Renal pelvis (tissue), 4 donors: Measurements from ENCODE around the gene LDLRAD4. TPM values are rescaled to one million over a fixed set of nuclear protein-coding genes. Genes with fewer than 3 reads are reported as not detected.

Experiments used
- DNase-seq: peaks from one replicate; pipeline ENCODE4 v3.0.0-alpha.2; 2013
- polyA plus RNA-seq, 3 donors: library from polyadenylated mRNA; unstranded; fragments of 120-200 nt; gene quantifications; one replicate each; pipeline ENCODE4 v1.2.1, GENCODE V29; 2013; ENCODE audit not compliant: insufficient read length in 3 of 3

LDLRAD4 gene
- polyA plus RNA-seq, 3 donors, result 9.0 to 11.3 (median 10.6) TPM

DNA sequence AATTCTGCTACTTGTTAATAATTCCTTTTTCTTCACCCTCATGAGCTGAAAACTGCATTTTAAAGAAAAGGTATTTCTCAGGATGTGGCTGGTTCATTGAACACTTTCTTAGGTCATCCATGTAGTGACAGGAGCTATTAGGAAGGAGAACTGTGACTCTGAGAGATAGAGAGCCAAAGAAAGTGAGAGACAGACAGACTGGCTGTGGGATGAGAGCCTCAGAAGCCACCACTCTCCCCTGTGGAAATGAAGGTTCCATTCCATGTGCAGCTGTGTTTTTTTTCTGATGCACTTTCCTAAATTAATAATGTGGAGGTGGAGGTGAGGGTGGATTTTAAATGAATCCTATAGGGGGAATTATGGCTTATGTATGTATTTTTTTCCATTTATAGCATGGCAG, 394.5 kb downstream of the LDLRAD4 start:
- no peak for DNase-seq

GRCh38 chr18:13613591-13614501, 395.3 kb downstream of the LDLRAD4 start:
- no peak for DNase-seq

GRCh38 chr18:13614641-13615288, 396.2 kb downstream of the LDLRAD4 start:
- DNase-seq, result peak; percentile 44

- no peak for DNase-seq
Observed at GRCh38 chr18:13615432-13615861, 396.9 kb downstream of the LDLRAD4 start.

DNA sequence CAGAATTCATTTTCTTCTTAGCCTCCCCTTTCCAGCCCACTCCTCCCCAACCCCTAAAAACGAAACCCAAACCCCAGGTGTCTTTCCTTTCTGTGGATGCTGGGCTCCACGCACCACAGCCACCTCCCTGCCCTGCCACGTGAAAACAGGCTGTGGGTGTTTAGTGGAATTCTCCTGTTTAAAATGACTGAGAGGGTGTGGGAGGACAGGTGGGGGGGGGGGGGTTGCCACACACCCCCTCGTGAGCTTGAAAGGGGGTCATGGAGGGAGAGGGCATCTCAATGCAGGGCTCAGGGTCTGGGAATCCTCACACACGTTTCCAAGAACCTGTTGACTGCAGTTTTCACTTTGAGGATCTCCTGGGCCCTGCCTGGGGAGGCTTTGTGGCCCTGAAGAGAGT, 397.5 kb downstream of the LDLRAD4 start:
- no peak for DNase-seq

DNA sequence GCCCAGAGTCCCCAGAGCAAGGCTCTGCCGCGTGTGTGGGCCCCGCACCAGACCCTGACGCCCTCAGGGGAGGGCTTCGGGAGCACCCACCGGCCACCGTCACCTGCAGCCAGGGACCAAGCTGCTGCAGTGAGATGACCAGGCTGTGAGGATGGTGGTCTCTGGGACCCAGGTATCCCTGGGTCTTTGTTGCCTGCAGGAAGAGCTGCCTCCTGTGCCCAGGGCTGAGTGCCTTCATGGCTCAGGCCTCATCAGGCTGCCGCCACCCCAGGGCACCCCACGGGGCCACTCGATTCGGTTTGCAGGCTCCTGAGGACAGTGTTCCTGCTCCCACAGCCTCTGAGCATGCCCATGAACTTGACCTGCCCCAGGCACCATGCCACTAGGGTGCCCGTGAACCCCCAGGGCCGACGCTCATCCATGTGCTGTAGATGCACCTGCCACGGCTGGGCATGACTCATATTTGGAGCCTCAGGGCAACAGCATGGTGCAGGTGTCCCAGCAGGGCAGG, 398.0 kb downstream of the LDLRAD4 start:
- DNase-seq, result no peak

DNA sequence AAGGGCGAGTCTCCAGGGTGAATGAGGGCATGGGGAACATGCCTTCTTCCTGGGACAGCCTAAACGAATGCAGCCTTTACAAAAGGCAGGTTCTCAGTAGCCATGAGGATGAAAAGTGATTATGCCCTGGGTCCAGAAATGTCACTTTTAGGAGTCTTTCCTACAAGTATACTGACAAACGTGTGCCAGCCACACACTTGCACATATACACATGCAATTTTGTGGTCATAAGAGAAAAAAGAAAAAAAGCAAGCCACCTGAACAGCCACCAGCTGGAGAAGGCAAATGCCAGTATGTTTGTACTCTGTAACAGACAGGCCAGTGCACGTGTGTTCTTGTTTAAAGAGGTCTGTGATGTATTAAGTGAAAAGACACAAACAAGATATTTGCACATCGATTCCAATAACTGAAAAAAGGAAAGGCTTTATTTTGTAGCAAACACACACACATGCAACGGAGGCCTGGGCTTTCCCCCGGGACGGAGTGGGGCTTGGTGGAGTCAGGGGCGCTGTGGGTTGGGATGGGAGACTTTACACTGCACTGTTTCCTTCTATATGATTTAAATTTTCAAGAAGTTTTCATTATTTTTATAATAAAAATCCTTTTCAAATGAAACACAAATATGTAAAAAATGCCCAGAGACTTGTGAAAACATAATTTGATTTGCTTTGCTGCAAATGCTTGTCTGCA, 399.4 kb downstream of the LDLRAD4 start:
- no peak for DNase-seq

GRCh38 chr18:13618760-13619438, 400.3 kb downstream of the LDLRAD4 start:
- DNase-seq, result no peak

GRCh38 chr18:13619505-13620205, 401.1 kb downstream of the LDLRAD4 start:
- no peak for DNase-seq

DNA sequence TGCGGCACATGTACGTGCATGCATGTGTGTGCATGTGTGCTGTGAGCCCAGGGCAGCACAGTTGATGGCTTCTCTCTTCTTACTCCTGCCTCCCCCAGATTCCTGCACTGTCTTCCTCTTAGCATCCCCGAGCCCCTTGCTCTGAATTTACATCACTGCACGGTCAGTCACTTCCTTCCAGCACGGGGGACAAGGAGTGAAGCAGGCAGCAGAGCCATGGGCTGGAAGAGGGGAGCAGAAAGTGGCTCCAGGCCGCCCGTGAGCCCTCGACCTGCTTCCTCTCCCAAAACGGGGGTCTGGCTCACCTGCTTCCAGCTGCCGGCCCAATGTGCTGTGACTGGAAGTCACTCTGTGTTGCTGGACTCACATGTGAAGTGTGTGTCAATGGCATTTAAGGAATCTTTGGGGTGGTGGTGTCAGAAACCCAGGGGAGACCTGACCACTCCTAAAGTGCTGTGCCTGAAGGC, 401.7 kb downstream of the LDLRAD4 start:
- DNase-seq, result no peak

DNA sequence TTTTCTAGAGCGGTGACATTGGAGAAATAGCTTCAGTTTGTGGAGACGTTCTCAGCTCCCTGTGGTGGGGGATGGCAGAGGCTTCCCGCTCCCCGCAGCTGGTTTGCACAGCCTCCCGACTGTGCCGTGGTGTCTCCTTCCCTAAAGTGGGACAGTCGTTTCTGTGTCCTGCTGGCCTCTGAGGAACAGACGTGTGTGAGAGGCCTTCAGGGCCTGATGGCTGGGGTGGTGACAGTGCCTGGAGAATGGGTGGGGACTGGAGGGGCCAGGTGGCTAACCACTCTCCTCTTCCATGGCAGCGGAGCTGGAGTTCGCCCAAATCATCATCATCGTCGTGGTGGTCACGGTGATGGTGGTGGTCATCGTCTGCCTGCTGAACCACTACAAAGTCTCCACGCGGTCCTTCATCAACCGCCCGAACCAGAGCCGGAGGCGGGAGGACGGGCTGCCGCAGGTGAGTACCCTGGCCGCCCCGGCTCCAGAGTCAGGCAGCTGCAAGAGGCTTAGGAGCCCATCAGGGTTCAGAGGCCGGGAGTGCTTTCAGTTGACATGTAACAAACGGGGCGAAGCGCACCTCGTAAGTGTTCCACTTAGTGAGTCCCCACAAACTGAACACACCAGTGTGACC, 402.4 kb downstream of the LDLRAD4 start:
- no peak for DNase-seq

- no peak for DNase-seq
Observed at GRCh38 chr18:13621446-13621849, 402.9 kb downstream of the LDLRAD4 start.

DNA sequence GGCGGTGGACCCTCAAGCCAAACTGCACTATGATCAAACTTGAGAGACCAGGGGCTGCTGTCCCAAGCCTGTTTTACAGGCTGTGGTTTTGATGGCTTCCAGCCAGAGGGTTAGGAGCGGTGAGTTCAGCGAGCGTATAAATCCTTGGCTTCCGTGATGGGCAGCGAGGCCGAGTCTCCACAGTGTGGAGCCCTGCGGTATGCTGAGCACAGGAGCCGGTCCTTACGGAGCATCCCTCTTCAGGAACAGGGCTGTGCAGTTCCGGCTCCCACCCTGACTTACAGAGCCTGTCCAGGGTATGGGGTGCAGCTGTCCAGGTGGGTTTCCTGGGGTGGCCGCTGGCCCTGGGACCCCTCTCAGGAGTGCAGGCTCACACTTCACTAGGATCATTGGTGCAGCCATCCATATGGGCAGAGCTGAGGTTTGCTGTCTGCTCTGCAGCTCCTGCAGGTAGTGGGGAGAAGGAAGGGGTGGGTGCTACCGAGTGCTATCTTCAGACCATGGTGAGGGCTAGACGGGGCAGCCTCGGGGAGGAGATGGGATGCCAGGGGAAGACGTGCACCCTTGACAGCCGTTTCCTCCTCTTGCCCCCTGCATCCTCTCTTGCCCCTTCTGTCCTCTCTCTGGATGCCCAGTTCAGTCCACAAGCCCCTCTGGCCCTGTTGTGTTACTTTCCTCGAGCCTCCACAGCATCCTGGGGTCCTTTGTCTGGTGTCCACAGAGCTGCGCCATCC, 403.5 kb downstream of the LDLRAD4 start:
- DNase-seq, result no peak

- no peak for DNase-seq
Observed at GRCh38 chr18:13622751-13623150, 404.2 kb downstream of the LDLRAD4 start.

DNA sequence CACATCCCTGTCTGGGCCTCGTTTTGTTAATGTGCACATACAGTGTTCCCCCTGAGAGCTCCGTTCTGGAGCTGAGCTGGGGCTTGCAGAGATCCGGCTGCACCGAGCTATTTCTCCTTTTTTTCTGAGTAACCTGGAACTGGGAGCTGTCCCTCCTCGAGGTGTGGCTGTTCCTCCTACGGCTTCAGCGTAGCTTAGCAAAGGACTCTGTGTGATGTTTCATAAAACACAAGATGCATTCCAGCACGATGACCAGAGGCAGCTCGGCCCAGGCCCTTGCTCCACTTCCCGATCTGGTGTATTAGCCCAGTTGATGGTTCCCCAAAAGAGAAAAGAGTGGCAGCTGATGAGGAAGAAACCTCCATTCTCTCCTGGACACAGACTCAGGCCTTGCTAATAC, 404.8 kb downstream of the LDLRAD4 start:
- no peak for DNase-seq

DNA sequence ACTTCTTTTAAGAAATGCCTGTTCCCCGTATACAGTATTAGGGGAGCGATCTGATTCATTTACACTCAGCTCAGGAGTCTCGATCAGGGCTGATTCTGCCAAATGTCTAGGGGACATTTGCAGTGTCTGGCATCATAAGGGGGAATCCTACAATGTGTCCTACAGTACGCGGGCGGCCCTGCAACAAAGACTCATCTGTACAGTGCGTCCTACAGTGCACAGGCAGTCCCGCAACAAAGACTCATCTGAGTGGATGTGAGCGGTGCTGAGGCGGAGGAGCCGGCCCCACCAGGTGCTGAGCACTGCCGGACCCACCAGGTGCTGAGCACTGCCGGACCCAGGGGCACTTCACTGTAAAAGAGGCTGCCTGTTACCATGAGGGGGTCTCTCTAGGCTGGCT, 405.3 kb downstream of the LDLRAD4 start:
- DNase-seq, result no peak

DNA sequence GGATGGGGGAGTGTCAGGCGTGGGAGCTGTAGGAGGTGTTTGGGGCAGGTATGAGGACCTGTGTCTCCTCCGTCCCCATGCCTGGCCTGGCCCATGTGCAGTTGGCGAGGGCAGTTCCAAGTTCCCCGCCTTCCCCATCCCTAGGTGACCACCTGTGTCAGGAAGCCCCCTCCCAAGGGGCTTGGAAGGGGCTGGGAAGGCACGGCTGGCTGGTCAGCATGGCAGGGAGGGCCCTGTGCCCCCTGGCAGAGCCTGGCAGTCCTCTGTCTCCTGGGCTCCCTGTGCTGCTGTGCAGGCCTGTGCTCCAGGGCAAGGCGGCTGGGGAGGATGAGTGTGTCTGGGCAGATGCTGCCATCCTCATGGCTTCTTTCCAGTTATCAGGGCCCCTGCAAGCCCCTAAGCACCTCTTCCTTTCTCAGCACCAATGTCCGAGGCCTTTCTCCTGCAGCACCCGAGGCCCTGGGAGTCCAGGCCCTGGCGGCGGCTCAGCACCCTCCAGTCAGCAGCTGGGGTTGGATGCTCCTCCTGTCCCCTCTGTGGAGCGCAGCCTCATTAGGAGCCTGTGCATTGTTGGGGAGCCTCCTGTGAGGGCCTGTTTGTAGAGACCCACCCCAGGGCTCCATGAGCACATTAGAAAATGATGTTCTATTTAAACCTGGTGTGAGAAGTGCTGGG, 406.1 kb downstream of the LDLRAD4 start:
- DNase-seq, result no peak

- no peak for DNase-seq
Observed at GRCh38 chr18:13625355-13625754, 406.8 kb downstream of the LDLRAD4 start.

DNA sequence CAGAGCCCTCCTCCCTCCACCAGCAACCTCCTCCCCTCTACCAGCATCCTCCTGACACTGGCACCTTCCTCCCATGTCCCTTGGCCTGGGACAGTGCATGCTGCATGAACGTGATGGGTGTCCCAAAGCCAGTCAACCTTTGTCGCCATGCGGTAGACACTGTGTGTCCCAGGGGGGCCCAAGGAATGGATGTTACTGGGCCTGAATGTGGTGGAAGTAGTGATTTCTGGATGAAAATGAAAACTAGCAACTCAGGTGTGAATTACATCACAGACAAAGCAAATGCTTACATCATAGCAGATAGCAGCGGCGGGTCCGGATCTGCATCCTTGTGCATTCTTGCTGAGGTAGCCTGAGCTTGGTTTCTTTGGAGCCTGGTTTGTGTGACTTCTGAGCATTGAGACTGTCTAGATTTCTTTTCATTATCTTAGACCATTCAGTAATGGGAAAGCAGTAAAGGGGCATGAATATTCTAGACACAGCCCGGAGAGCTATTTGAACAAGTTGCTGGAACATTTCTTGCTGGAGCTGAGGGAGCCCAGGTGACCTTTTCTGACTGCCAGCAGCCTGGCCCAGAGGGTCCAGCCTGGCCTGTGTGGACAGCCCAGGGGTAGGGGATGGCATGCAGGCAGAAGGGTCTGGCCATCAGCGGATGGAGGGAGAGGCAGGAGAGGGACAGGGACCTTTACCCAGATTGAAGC, 407.4 kb downstream of the LDLRAD4 start:
- no peak for DNase-seq
